ENCODE data around the gene TRIM24.

The TRIM24 gene

GRCh38 chr7:138632826-138633602 is 173.0 kb downstream of the TRIM24 start:
- no peak overlapping the region for H3K27ac Mint-ChIP-seq
- peaks cover 17% of the 10 kb centered on the region for H3K4me1 Mint-ChIP-seq
- no peaks in the 10 kb centered on the region for H3K27me3 Mint-ChIP-seq (ENCODE audit: low read depth, poor library complexity)
- no peaks in the 10 kb centered on the region for H3K36me3 Mint-ChIP-seq (ENCODE audit: low read depth)
- TF ChIP-seq CTCF (IDR thresholded peaks at IDR 0.05), result no peak
- no peak overlapping the region for H3K4me3 Mint-ChIP-seq
- DNase-seq, result no peak
- H3K9me3 Mint-ChIP-seq, result no peaks in the 10 kb centered on the region
